Activated naive CD8-positive, alpha-beta T cell treated with anti-CD3 and anti-CD28 coated beads for 36 hours (primary cell): ENCODE data around the gene EEF1AKMT1. TPM values are rescaled to one million over a fixed set of nuclear protein-coding genes. Genes with fewer than 3 reads are reported as not detected.

Source experiments
- DNase-seq: peaks from one replicate; pipeline ENCODE4 v3.0.0; 2021
- H3K27ac Mint-ChIP-seq: one replicate; pipeline ENCODE4 v1.8.0; 2022; ENCODE audit warnings: mild to moderate bottlenecking, moderate library complexity, mixed read lengths
- H3K27me3 Mint-ChIP-seq: one replicate; pipeline ENCODE4 v1.8.0; 2022; ENCODE audit warnings: mild to moderate bottlenecking, mixed read lengths
- H3K36me3 Mint-ChIP-seq: one replicate; pipeline ENCODE4 v1.8.0; 2021; ENCODE audit warnings: mild to moderate bottlenecking, mixed read lengths
- H3K4me1 Mint-ChIP-seq: one replicate; pipeline ENCODE4 v1.8.0; 2021; ENCODE audit warnings: mixed read lengths
- H3K4me3 Mint-ChIP-seq: one replicate; pipeline ENCODE4 v1.8.0; 2022; ENCODE audit warnings: mild to moderate bottlenecking, moderate library complexity, mixed read lengths
- H3K9me3 Mint-ChIP-seq: one replicate; pipeline ENCODE4 v1.8.0; 2022; ENCODE audit warnings: mixed read lengths
- total RNA-seq, 2 experiments: library from RNA; stranded (reverse); gene quantifications; one replicate each; pipeline ENCODE4 v1.2.3, GENCODE V29; 2021

EEF1AKMT1 gene, protein sequence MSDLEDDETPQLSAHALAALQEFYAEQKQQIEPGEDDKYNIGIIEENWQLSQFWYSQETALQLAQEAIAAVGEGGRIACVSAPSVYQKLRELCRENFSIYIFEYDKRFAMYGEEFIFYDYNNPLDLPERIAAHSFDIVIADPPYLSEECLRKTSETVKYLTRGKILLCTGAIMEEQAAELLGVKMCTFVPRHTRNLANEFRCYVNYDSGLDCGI
- total RNA-seq = 10 to 100 TPM; 18.5 to 20.6 TPM

DNA sequence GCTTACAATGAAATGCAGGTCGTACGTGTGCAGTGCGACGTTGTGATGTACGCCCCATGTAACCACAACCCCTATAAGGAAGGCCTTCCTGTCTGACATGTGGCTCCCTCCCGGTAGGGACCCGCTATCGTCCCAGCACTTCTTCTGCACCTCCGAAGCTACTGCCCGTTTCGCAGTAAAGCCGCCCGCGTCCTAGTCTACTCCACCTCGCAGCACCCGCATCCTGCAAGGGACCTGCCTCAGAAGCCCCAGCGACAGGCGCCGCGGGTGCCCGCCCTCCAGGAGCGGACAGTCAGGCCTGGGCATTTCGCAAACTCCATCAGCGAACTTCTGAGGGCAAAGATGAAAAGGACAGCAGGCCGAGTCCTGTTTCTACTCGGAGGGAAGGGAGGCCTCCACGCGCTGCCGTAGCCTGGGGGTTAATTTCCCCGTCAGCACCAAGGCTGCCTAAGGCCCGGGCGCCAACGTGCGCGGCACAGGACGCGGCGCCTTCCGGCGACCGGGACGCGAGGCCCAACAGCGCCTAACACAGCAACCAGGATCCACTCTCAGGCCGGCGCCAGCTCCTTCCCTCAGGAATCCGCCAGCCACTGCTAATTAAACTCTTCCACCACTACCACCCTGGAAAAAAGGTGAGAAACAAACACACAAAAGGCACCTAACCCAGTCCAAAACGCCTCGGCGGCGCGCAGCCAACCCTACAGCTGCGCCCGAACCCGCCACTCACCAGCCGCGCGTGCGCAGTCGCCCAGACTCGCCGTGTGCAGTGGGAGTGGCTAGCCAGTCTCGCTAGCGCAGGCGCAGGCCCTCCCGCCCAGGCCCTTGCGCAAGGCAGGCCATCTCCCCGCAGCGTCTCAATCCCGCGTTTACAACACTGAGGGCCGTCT is at the start of gene EEF1AKMT1:
EEF1AKMT1 (minus strand) TSS at position 768 of the 887 bp plus-strand sequence. CDS start 16,363 bp downstream, outside the sequence.
- peak; percentile 97 for DNase-seq
- H3K27ac Mint-ChIP-seq = peak within 1 kb of the TSS; percentile 98
- H3K9me3 Mint-ChIP-seq = peaks cover 20% of the 10 kb centered on the region
- peaks cover 3% of the 10 kb centered on the region for H3K27me3 Mint-ChIP-seq
- peaks cover 46% of the 10 kb centered on the region for H3K4me1 Mint-ChIP-seq
- peaks cover 68% of the 10 kb centered on the region for H3K36me3 Mint-ChIP-seq
- H3K4me3 Mint-ChIP-seq = peak within 1 kb of the TSS; percentile 92

DNA sequence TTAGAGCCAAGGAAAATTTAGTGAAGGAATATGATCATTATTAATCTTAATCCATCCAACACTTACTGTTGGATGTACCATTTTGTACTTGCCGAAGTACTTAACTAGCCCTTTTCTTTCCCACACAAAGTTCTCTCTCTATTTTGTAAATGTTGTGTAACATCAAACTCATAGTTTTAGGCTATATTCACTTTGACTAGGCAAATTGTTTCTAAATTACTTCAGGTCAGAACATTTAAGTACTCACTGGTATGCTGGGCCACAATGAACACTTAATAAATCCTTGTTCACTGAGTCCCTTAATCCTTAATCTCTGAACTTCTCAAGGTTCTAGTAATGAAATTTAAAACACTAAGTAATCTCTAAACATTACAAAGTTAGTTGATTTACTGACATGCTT is 49.3 kb upstream of the EEF1AKMT1 start:
- no peak overlapping the region for H3K4me3 Mint-ChIP-seq
- H3K4me1 Mint-ChIP-seq = peaks cover 7% of the 10 kb centered on the region
- peaks cover 13% of the 10 kb centered on the region for H3K36me3 Mint-ChIP-seq
- H3K9me3 Mint-ChIP-seq = no peaks in the 10 kb centered on the region
- H3K27me3 Mint-ChIP-seq = no peaks in the 10 kb centered on the region
- H3K27ac Mint-ChIP-seq = no peak overlapping the region
- DNase-seq = no peak

DNA sequence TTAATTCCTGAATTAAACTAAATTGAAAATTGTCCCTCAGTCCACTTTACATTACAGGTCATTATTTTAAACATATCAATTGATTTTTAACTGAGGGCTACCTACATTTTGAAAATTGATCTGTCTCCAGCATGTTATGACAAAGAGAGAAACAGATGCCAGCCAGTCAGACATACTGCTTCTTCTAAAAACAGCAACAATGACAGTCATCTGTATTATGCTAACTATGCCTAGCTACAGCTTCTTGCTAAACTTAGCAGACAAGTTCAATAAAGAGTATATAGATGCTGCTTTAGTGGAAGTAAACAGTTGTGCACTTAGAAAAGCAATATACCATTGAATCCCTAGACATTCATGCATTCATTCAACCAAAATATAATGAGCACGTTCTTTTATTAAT is 48.6 kb upstream of the EEF1AKMT1 start:
- Mint-ChIP-seq H3K9me3 (no peaks in the 10 kb centered on the region), H3K4me3 (no peak overlapping the region), H3K27ac (no peak overlapping the region), H3K27me3 (no peaks in the 10 kb centered on the region), H3K4me1 (peaks cover 7% of the 10 kb centered on the region), H3K36me3 (peaks cover 13% of the 10 kb centered on the region)
- DNase-seq = no peak

DNA sequence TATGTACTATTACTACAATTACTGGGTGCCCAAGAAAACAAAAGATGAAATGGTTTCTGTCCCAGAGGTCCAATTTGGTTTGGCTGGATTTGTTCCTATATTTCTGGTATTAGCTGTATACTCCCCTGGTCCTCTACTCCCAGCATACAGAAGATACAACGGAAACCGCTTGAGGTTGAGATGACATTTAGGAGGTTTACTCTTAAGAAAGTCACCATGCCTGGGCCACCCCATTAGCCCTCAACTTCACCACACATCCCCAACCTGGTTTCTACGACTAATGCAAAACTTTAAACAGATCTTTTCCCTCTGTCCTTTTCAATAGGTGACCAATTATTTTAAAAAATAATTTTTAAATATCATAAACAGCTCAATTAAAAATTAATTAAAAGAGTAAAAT is 46.0 kb upstream of the EEF1AKMT1 start:
- Mint-ChIP-seq H3K4me3 (no peak overlapping the region), H3K36me3 (peaks cover 15% of the 10 kb centered on the region), H3K4me1 (peaks cover 7% of the 10 kb centered on the region), H3K27ac (no peak overlapping the region), H3K9me3 (no peaks in the 10 kb centered on the region), H3K27me3 (no peaks in the 10 kb centered on the region)
- DNase-seq = no peak

DNA sequence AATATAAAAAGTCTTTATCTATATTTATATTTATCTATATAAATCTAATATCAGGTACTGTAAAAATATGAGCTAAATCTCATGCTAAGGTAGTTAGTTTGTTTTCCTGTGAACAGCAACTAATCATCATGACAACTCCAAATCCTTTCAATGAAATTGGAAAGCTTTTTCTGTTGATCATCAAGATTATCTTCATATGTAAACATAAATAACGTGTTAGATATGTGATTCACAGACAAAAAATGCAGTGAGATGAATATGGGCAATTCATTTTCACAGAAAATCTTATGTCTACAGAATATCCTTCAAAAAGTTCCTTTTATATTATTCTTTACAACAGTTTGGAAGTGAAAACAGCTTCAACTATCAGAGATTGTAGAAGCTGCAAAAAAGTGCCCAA is 41.7 kb upstream of the EEF1AKMT1 start:
- Mint-ChIP-seq H3K4me3 (no peak overlapping the region), H3K4me1 (peaks cover 6% of the 10 kb centered on the region), H3K27ac (no peak overlapping the region), H3K27me3 (no peaks in the 10 kb centered on the region), H3K36me3 (peaks cover 30% of the 10 kb centered on the region), H3K9me3 (no peaks in the 10 kb centered on the region)
- DNase-seq = no peak

DNA sequence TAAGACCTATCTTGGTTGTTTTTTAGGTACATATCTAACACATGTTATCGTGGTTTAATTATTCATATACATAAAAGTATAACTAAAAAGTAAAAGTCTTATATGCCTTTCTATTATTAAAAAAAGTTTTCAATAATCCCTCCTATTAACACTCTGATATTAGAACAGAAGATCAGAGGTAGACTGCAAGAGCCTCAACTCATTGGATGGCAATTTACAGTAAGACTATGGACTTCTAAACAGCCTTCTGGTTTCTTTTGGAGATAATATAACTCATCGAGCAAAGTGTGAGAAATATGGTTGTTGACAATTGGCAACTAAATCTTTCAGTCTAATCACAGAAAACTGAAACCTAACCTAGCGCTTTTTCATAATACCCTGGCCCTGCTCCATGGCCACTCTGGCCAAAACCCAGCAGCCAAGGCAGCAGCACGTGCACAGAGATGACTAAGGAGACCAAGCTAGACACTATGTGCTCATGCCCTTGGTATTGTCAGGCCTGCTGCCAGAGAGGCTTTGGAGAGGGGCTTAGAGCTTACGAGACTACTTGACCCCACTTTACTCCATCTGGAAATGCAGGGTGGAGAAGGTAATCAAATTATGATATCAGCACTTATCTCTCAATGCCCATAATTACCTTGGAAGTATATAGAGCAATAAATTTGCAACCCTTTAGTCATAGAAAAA is 40.6 kb upstream of the EEF1AKMT1 start:
- Mint-ChIP-seq H3K27ac (no peak overlapping the region), H3K9me3 (no peaks in the 10 kb centered on the region), H3K4me1 (peaks cover 6% of the 10 kb centered on the region), H3K4me3 (no peak overlapping the region), H3K36me3 (peaks cover 27% of the 10 kb centered on the region), H3K27me3 (no peaks in the 10 kb centered on the region)
- no peak for DNase-seq

DNA sequence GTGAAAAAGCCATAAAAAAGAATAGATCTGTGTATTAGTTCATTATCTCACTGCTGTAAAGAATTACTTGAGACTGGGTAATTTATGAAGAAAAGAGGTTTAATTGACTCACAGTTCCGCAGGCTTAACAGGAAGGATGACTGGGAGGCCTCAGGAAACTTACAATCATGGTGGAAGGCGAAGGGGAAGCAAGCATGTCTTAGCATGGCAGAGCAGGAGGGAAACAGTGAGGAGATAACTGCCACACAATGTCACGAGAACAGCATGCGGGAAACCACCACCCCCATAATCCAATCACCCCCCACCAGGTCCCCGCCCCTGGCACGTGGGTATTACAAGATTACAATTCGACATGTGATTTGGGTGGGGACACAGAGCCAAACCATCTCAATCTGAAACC is 39.1 kb upstream of the EEF1AKMT1 start:
- no peak for DNase-seq
- Mint-ChIP-seq H3K36me3 (peaks cover 31% of the 10 kb centered on the region), H3K27ac (no peak overlapping the region), H3K4me3 (no peak overlapping the region), H3K4me1 (peaks cover 6% of the 10 kb centered on the region), H3K27me3 (no peaks in the 10 kb centered on the region), H3K9me3 (no peaks in the 10 kb centered on the region)

DNA sequence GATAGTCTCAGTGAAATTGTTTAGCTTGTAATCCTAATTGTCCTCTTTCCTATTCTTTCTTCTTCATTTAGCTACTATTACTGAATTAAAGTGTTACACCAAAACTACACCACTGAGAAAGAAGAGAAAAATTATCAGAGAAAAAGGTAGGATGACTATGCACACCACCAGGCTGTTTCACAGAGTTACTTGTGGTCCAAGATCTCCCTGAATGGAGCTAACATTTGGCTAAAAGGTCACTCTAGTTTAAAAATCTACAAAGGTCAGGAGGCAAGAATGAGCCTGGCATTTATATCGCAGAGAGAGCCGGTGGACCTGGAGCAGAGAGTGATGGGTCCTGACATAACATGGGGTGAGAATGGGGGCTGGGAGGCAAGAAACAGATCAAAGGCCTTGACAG is 37.0 kb upstream of the EEF1AKMT1 start:
- H3K27me3 Mint-ChIP-seq = no peaks in the 10 kb centered on the region
- no peaks in the 10 kb centered on the region for H3K9me3 Mint-ChIP-seq
- DNase-seq = no peak
- H3K4me1 Mint-ChIP-seq = peaks cover 6% of the 10 kb centered on the region
- H3K4me3 Mint-ChIP-seq = no peak overlapping the region
- peaks cover 34% of the 10 kb centered on the region for H3K36me3 Mint-ChIP-seq
- no peak overlapping the region for H3K27ac Mint-ChIP-seq

DNA sequence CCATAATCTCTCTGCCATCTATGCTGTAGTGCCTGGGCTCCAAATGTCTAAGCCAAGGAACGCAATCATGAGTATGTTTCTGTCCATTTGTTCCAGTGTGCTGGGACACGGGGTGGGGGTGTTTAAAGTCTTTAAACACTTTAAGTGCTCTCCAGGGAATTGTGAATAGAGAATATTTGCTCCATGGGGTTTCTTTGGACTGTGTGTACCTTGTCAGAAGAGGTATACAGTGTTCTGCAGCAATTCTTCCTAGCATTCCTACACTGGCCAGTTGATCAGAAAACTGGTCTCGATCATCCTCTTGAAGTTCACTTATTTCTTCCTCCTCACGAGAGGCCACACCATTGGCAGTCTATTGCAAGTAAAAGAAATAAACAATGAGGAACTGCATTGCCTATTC is 35.1 kb upstream of the EEF1AKMT1 start:
- Mint-ChIP-seq H3K27me3 (no peaks in the 10 kb centered on the region), H3K36me3 (peaks cover 36% of the 10 kb centered on the region), H3K9me3 (no peaks in the 10 kb centered on the region), H3K27ac (no peak overlapping the region), H3K4me3 (no peak overlapping the region), H3K4me1 (peaks cover 7% of the 10 kb centered on the region)
- DNase-seq = no peak

DNA sequence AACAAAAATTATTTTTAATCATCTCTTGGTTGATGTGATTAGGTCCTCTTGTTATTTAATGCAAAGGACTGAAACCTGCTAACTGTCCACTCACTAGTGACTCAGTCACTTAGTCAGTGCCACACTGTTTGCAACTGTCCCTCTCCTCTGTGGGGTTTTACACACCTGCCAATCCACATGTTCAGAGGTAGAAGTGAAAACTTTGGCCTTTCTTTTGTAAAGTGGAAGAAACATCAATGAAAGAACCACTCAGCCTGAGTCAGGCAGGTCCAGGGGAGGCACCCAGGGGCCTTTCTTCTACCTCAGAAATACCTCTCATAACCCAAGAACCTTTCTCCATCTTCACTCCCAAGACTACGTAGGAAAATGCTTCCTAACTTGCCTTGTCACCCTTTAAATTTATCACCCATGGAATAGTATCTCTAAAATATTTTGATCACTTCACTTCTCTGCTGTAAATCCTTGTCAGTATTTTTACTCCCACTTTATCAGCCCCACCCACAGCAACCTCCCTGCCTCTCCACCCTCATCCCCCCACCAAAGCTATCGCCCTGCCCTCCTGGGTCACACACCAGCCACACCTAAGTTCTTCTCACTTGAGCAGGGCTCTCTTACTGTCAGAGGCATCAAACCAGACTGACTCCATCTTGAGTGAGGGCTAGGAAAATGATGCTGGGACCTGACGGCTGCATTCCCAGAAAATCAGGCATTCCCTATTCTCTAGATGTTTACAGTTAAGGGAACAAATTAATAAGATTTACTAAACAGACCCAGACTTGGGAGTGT is 29.6 kb upstream of the EEF1AKMT1 start:
- H3K36me3 Mint-ChIP-seq = peaks cover 11% of the 10 kb centered on the region
- DNase-seq = no peak
- no peak overlapping the region for H3K4me3 Mint-ChIP-seq
- no peaks in the 10 kb centered on the region for H3K27me3 Mint-ChIP-seq
- no peaks in the 10 kb centered on the region for H3K9me3 Mint-ChIP-seq
- H3K4me1 Mint-ChIP-seq = peaks cover 14% of the 10 kb centered on the region
- peak overlapping the region; percentile 36 for H3K27ac Mint-ChIP-seq

DNA sequence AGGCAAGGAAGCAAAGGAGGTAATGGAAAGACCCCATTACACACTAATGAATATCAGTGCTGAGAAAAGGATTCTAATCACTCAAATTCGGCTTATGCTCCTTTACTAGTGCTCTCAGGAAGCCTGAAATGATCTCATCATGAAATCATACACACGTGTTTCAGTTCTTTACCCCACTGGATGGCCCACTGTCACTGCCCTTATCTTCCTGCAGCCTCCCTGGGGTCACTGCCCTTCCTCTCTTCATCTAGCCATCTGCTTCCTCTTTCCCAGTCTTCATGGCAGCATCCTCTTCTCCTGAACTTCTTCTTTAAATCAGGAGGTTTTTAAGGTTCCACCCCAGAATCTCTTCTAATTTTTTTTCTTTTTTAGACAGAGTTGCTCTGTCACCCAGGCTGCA is 27.9 kb upstream of the EEF1AKMT1 start:
- no peak overlapping the region for H3K4me3 Mint-ChIP-seq
- no peak for DNase-seq
- H3K27ac Mint-ChIP-seq = peak overlapping the region; percentile 20
- peaks cover 27% of the 10 kb centered on the region for H3K4me1 Mint-ChIP-seq
- no peaks in the 10 kb centered on the region for H3K9me3 Mint-ChIP-seq
- H3K36me3 Mint-ChIP-seq = peaks cover 16% of the 10 kb centered on the region
- H3K27me3 Mint-ChIP-seq = no peaks in the 10 kb centered on the region

DNA sequence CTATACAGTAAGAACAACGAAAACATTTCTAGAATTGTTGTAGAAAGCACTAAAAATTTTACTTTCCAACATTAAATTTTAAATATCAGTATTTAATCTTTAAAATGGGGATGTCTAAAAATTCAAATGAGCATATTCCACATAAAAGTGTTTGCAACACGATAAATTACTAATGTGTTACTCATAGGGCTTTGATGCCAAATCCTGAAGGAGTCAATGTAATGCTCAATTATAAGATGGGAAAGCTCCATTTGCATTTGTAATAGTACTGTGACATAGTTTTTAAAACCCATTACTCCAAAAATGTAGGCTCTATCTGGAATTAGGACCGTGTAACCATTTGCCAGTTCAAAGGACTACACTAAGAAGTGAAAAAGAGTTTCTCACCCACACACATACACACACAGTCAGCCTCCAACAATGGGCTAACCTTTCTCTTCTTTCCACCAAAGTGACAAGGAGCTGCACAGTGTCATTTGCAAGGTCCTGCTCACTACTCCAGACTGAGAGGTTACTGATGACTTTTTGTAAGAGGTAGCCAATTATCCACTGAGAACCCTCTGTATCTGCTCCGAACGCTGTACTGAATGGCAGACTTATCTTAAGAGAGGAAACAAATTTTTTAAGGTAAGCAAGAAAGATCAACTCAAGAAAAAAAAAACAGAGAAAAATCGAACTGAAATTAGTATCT is 26.1 kb upstream of the EEF1AKMT1 start:
- H3K4me1 Mint-ChIP-seq = peaks cover 26% of the 10 kb centered on the region
- H3K36me3 Mint-ChIP-seq = peaks cover 13% of the 10 kb centered on the region
- H3K27ac Mint-ChIP-seq = no peak overlapping the region
- no peaks in the 10 kb centered on the region for H3K9me3 Mint-ChIP-seq
- no peaks in the 10 kb centered on the region for H3K27me3 Mint-ChIP-seq
- no peak for DNase-seq
- no peak overlapping the region for H3K4me3 Mint-ChIP-seq

DNA sequence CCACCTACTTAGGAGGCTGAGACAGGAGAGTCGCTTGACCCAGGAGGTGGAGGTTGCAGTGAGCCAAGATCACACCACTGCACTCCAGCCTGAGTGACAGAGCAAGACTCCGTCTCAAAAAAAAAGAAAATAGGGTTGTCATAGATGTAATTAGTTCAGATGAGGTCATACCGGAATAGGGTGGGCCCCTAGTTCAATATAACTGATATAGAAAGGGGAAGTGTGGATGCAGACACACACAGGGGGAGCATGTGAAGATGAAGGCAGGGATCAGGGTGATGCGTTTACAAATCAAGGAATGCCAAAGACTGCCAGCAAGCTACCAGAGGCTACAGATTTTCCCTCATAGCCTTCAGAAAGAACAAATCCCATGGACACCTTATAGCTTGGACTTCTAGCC is 24.3 kb upstream of the EEF1AKMT1 start:
- Mint-ChIP-seq H3K27me3 (no peaks in the 10 kb centered on the region), H3K27ac (no peak overlapping the region), H3K4me3 (no peak overlapping the region), H3K9me3 (no peaks in the 10 kb centered on the region), H3K4me1 (peaks cover 21% of the 10 kb centered on the region), H3K36me3 (peaks cover 19% of the 10 kb centered on the region)
- no peak for DNase-seq

DNA sequence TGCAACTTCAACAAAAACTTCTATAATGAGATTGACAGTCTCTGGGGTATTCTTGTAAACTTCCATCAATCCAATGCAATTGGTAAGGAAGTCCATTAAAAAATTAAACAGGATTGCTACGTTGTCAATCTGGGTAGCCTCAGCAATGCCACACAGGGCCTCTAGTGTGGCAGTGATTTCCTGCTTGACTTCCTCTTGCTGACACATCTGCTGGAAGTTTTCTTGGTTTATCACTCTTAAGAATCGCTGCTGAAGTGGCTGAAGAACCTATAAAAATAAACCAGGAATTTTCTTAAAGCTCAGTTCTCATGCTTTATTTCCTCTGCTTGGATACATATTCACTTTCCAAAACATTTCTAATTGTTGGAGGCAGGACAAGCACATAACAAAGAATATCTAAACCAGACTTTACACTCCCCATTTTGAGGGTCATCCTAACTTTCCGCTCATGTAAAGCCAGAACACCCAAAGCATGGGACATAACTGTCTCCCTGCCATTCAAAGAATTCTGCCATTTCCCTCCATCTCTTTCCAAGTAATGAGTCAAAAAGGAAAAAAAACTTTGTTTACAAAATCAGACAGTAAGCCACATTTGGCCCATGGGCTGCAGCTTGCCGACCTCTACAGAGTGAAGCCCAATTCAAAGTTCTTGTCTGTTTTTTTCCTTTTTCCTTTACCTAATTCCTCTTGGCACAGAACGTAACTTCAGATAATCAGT is 23.2 kb upstream of the EEF1AKMT1 start:
- H3K9me3 Mint-ChIP-seq = no peaks in the 10 kb centered on the region
- H3K4me1 Mint-ChIP-seq = peaks cover 21% of the 10 kb centered on the region
- H3K27ac Mint-ChIP-seq = peak overlapping the region; percentile 20
- DNase-seq = no peak
- no peak overlapping the region for H3K4me3 Mint-ChIP-seq
- H3K27me3 Mint-ChIP-seq = no peaks in the 10 kb centered on the region
- H3K36me3 Mint-ChIP-seq = peaks cover 19% of the 10 kb centered on the region
